ENCODE measurements around the gene SMYD5. TPM values are rescaled to one million over a fixed set of nuclear protein-coding genes. Genes with fewer than 3 reads are reported as not detected.
A peak's percentile ranks its signal among the peaks of the same experiment; 100 is the strongest.

The SMYD5 gene
- total RNA-seq, 1 experiment from 2014 or later = 37.4 TPM

- CTCF ChIA-PET = no interaction called here
- H3K27me3 ChIP-seq (ENCODE audit: insufficient read depth, low read length) = no peaks in the 10 kb centered on the region
- no peak overlapping the region for H3K27ac ChIP-seq (ENCODE audit: low read depth, low read length)
- RAD21 ChIA-PET (ENCODE audit: low non-redundant PET in 1 of 2, low total read pairs in 2 of 2, uncharacterized antibody in 2 of 2, unreplicated experiment in 2 of 2) = no interaction called here
- TF ChIP-seq YY1 (IDR thresholded peaks at IDR 0.05; ENCODE audit: extremely low read depth, insufficient replicate concordance, low read depth, low read length) (no peak), JUND (IDR thresholded peaks at IDR 0.05) (peak; percentile 14; the same call in 1 of the 2 replicates), CEBPB (IDR thresholded peaks at IDR 0.05; ENCODE audit: low read depth) (no peak; the same call in 1 of the 2 replicates), ZFX (IDR thresholded peaks at IDR 0.05) (no peak)
- TF ChIP-seq, protein P1, sequence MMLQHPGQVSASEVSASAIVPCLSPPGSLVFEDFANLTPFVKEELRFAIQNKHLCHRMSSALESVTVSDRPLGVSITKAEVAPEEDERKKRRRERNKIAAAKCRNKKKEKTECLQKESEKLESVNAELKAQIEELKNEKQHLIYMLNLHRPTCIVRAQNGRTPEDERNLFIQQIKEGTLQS (IDR thresholded peaks at IDR 0.05) = no peak
- no peaks in the 10 kb centered on the region for H3K4me1 ChIP-seq (ENCODE audit: control insufficient read depth in 1 of 2, insufficient read depth in 2 of 2, low read length in 2 of 2)
- H3K4me2 ChIP-seq (ENCODE audit: low read length) = no peak overlapping the region
- DNase-seq (ENCODE audit: low read depth, low spot score) (no peak), ATAC-seq (0 out of 2 replicates have a peak, but pooled peaks have one; percentile 3)
- H2AFZ ChIP-seq (ENCODE audit: low read depth, low read length, poor library complexity, severe bottlenecking) = no peak overlapping the region
- H3K4me3 ChIP-seq (replicated peaks in 1 of 2; ENCODE audit: low read depth in 1 of 2, low read length in 2 of 2) = no peak overlapping the region
- no peaks in the 10 kb centered on the region for H3K9me3 ChIP-seq (ENCODE audit: control insufficient read depth in 1 of 2, insufficient read depth in 1 of 2, low read depth in 1 of 2, low read length in 2 of 2)
- H3K79me2 ChIP-seq (ENCODE audit: insufficient read depth, low read length) = no peaks in the 10 kb centered on the region
- intact Hi-C loops (cut with micrococcal nuclease) = no loop called here
- no TSS peak for BruUV-seq (replicated peaks)
- H4K20me1 ChIP-seq (ENCODE audit: insufficient read depth) = no peaks in the 10 kb centered on the region; the same call in 1 of the 2 replicates
- POLR2A ChIA-PET = interaction anchor here (1.8 kb wide), 1 partner anchor 23 kb away, joined by 5 read pairs; the partner anchor contains the start of gene PRADC1
- no peaks in the 10 kb centered on the region for H3K9me2 ChIP-seq (ENCODE audit: insufficient read depth)
- no peak overlapping the region for H3K9ac ChIP-seq (ENCODE audit: low read length)
- peaks cover 21 to 24% of the 10 kb centered on the region in 2 experiments; a peak in 3 of 4 replicates for H3K36me3 ChIP-seq (ENCODE audit: control insufficient read depth in 1 of 2, insufficient read depth in 2 of 2, low read length in 2 of 2)
These were observed 42.5 kb downstream of the SMYD5 start for GRCh38 chr2:73256618-73256922.

GRCh38 chr2:73257021-73257420 is 43.0 kb downstream of the SMYD5 start:
- intact Hi-C loops (cut with micrococcal nuclease) = no loop called here
- no peaks in the 10 kb centered on the region for H3K9me3 ChIP-seq (ENCODE audit: control insufficient read depth in 1 of 2, insufficient read depth in 1 of 2, low read depth in 1 of 2, low read length in 2 of 2)
- ChIA-PET POLR2A (interaction anchor here (1.7 to 1.8 kb wide), 2 partner anchors 12 to 24 kb away, joined by 3 to 5 read pairs; partner anchors contain the start of gene PRADC1), RAD21 (ENCODE audit: low non-redundant PET in 1 of 2, low total read pairs in 2 of 2, uncharacterized antibody in 2 of 2, unreplicated experiment in 2 of 2) (no interaction called here), CTCF (interaction anchor here (1.0 kb wide), 1 partner anchor 11 kb away, joined by 6 read pairs; no protein-coding TSS in a partner anchor)
- H3K9me2 ChIP-seq (ENCODE audit: insufficient read depth) = no peaks in the 10 kb centered on the region
- no peaks in the 10 kb centered on the region for H3K4me1 ChIP-seq (ENCODE audit: control insufficient read depth in 1 of 2, insufficient read depth in 2 of 2, low read length in 2 of 2)
- BruUV-seq (replicated peaks) = no TSS peak
- ATAC-seq = no peak
- no peak overlapping the region for H3K9ac ChIP-seq (ENCODE audit: low read length)
- peaks cover 19 to 21% of the 10 kb centered on the region in 2 experiments; a peak in 3 of 4 replicates for H3K36me3 ChIP-seq (ENCODE audit: control insufficient read depth in 1 of 2, insufficient read depth in 2 of 2, low read length in 2 of 2)
- H3K4me3 ChIP-seq (replicated peaks in 1 of 2; ENCODE audit: low read depth in 1 of 2, low read length in 2 of 2) = no peak overlapping the region
- no peak overlapping the region for H3K4me2 ChIP-seq (ENCODE audit: low read length)
- no peak overlapping the region for H3K27ac ChIP-seq (ENCODE audit: low read depth, low read length)
- no peaks in the 10 kb centered on the region for H3K79me2 ChIP-seq (ENCODE audit: insufficient read depth, low read length)
- H2AFZ ChIP-seq (ENCODE audit: low read depth, low read length, poor library complexity, severe bottlenecking) = no peak overlapping the region
- no peaks in the 10 kb centered on the region; the same call in 1 of the 2 replicates for H4K20me1 ChIP-seq (ENCODE audit: insufficient read depth)
- H3K27me3 ChIP-seq (ENCODE audit: insufficient read depth, low read length) = no peaks in the 10 kb centered on the region
- no peak for DNase-seq (ENCODE audit: low read depth, low spot score)
- no peak for TF ChIP-seq POLR2AphosphoS5 (IDR thresholded peaks at IDR 0.05; ENCODE audit: low read depth, low read length)
- TF ChIP-seq ELF1 (IDR thresholded peaks at IDR 0.05; ENCODE audit: borderline replicate concordance, low read depth) = no peak
- TF ChIP-seq SIN3A (IDR thresholded peaks at IDR 0.05; ENCODE audit: low read depth) = no peak
- no peak for TF ChIP-seq EZH2phosphoT487 (IDR thresholded peaks at IDR 0.05; ENCODE audit: borderline replicate concordance)
- TF ChIP-seq RAD21 (IDR thresholded peaks at IDR 0.05; ENCODE audit: low read depth) = no peak
- no peak for TF ChIP-seq CBX3 (IDR thresholded peaks at IDR 0.05; ENCODE audit: low read depth)
- TF ChIP-seq FOSL1 (IDR thresholded peaks at IDR 0.05; ENCODE audit: low read depth) = no peak
- TF ChIP-seq ZFX (IDR thresholded peaks at IDR 0.05) = no peak
- no peak for TF ChIP-seq YY1 (IDR thresholded peaks at IDR 0.05; ENCODE audit: extremely low read depth, insufficient replicate concordance, low read depth, low read length)
- no peak for TF ChIP-seq JUND (IDR thresholded peaks at IDR 0.05)
- no peak for TF ChIP-seq CTCF (IDR thresholded peaks at IDR 0.05 in 2 of 3, conservative IDR thresholded peaks at IDR 0.05 in 1 of 3; ENCODE audit: borderline replicate concordance in 1 of 3, insufficient read depth in 1 of 3, low read depth in 2 of 3, low read length in 2 of 3)
- TF ChIP-seq, protein P2, sequence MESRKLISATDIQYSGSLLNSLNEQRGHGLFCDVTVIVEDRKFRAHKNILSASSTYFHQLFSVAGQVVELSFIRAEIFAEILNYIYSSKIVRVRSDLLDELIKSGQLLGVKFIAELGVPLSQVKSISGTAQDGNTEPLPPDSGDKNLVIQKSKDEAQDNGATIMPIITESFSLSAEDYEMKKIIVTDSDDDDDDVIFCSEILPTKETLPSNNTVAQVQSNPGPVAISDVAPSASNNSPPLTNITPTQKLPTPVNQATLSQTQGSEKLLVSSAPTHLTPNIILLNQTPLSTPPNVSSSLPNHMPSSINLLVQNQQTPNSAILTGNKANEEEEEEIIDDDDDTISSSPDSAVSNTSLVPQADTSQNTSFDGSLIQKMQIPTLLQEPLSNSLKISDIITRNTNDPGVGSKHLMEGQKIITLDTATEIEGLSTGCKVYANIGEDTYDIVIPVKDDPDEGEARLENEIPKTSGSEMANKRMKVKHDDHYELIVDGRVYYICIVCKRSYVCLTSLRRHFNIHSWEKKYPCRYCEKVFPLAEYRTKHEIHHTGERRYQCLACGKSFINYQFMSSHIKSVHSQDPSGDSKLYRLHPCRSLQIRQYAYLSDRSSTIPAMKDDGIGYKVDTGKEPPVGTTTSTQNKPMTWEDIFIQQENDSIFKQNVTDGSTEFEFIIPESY (IDR thresholded peaks at IDR 0.05; ENCODE audit: extremely low read depth, insufficient replicate concordance, low read length) = no peak
- TF ChIP-seq EGR1 (IDR thresholded peaks at IDR 0.05; ENCODE audit: low read depth) = no peak
- TF ChIP-seq ZNF274 (IDR thresholded peaks at IDR 0.05; ENCODE audit: low read depth, low read length) = no peak
- TF ChIP-seq SP1 (IDR thresholded peaks at IDR 0.05; ENCODE audit: low read depth) = no peak
- no peak for TF ChIP-seq CEBPB (IDR thresholded peaks at IDR 0.05; ENCODE audit: low read depth)
